NCI-H226 (cell line): ENCODE data around the gene MARCHF4.
A peak's percentile ranks its signal among the peaks of the same experiment; 100 is the strongest.

Experiments
- DNase-seq: peaks from one replicate; pipeline ENCODE4 v3.0.0-alpha.2; 2015

Gene MARCHF4

GRCh38 chr2:216348756-216349308 is 23.5 kb downstream of the MARCHF4 start:
- DNase-seq: peak; percentile 41

- DNase-seq: no peak
These were observed 25.5 kb downstream of the MARCHF4 start for GRCh38 chr2:216346781-216347180.

DNA sequence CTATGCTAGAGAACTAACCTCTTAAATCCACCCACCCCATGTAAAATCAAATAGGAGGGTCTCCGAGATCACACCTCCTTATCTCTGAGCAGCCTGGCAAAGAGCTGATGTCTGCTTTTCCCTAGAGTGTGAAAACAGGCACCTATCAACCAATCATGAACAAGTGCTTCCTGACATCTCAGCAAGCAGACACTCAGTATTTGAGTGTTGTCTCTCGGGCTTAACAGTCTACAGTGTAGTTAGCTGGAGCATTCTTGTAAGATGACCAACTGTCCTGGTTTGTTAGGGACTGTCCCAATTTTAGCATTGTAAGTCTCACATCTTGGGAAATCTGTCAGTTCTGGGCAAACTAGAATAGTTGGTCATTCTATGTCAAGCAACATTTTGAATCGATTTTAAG is 26.4 kb downstream of the MARCHF4 start:
- no peak for DNase-seq

DNA sequence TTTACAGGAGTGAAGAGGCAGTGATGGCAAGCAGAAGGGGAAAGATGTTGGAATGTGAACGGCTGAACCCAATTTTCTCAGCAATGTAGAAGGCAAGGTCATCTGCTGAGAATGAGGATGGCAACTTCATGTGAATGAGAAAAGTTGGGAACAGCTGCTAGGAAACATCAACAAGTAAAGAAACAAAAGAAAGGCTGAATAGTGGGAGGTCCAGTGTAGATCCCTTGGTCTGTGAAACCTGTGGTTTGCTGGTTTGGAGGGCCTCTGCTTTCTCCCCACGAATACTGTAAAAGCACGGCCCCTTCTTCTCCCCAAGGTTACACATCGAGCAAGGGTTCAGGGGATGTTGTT is 27.4 kb downstream of the MARCHF4 start:
- DNase-seq: no peak

GRCh38 chr2:216344206-216344949 is 27.9 kb downstream of the MARCHF4 start:
- no peak for DNase-seq

DNA sequence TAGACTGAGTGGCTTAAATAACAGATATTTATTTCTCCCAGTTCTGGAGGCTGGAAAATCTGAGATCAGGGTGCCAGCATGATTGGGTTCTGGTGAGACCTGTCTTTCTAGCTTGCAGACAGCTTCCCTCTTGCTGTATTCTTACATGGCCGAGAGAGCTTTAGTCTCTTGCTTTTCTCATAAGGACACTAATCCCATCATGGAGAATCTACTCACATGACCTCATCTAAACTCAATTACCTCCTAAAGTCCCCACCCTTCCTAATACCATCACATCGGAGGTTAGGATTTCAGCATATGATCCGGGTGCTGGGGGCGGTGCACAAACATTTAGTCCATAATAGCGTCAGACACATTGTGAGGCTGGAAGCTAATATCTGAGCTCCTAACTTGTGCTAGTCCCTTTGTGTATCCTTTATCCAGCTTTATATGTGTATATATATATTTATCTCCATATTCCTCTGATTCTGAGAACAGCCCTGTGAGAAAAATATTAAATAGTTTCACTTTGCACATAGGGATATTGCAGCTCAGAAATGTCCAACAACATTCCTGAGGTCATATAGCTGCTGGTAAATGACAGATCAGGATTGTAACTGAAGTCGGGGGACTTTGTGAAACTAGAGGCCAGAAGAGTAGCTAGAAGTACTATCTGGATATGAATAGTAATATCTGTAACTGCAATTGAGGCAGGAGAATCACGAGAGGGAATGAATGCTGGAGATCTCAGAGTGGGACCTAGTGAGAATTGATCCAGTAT is 28.9 kb downstream of the MARCHF4 start:
- no peak for DNase-seq

GRCh38 chr2:216341121-216341520 is 31.2 kb downstream of the MARCHF4 start:
- no peak for DNase-seq

DNA sequence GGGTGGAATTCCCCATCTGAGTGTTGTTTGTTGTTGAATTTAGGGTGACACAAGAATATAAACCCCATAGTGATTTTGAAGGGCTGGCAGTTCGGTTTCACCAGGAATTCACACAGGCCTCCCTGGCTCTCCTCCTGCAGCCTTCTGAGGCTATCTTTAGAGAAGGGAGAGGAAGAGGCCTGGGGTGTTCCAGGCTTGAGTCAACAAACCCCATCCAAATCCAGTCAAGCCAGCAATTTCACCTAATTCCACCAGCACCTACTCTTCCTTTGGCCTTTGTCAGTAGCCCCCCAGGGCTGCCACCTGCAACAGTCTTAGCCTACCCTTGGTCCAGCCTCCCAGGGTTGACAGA is 32.0 kb downstream of the MARCHF4 start:
- no peak for DNase-seq

GRCh38 chr2:216339456-216340279 is 32.6 kb downstream of the MARCHF4 start:
- DNase-seq: peak; percentile 65

DNA sequence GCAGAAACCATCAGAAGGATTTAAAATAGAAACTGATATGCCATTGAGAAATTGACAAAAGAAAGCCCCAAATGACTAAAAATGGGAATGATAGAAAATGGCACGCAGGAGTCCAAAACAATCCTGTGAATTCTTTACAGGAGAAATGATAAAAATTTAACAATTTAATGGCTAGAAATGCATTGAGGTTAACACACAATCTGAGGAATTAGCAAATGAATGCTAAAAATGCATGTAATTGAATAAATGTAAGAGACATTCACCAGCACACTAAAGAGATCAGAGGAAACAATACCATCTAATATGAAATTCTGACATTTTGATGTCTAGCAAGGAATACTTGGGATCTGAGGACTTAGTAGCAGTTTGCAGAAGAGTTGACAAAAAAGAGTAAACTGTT is 37.0 kb downstream of the MARCHF4 start:
- DNase-seq: no peak

DNA sequence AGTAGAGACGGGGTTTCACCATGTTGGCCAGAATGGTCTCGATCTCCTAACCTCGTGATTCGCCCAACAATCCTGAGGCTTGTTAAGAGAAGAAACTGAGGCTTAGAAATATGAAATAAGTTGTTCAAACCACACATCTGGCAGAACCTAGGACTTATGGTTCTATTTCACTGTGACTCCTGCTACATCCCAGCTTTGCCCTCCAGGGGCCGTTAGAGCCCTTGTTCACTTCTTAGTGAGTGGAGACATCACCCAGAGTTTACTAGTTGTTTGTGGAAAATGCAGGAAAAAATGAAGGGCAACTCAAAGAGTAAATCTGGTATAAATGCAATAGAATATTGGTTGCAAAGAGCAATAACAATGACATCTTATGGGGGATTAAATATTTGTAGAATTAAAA is 43.9 kb downstream of the MARCHF4 start:
- DNase-seq: no peak

GRCh38 chr2:216327447-216327935 is 44.8 kb downstream of the MARCHF4 start:
- no peak for DNase-seq
